GM21381 (cell line): ENCODE data around the gene BIRC7.

Experiments
- ATAC-seq: cut with Tn5 transposase; IDR thresholded peaks from one replicate; pipeline ENCODE4 v1.9.1; 2021; ENCODE audit warnings: mild to moderate bottlenecking, moderate library complexity; ENCODE audit not compliant: unreplicated experiment

Gene BIRC7

GRCh38 chr20:63280371-63280770 is 44.7 kb downstream of the BIRC7 start:
- ATAC-seq: no peak

DNA sequence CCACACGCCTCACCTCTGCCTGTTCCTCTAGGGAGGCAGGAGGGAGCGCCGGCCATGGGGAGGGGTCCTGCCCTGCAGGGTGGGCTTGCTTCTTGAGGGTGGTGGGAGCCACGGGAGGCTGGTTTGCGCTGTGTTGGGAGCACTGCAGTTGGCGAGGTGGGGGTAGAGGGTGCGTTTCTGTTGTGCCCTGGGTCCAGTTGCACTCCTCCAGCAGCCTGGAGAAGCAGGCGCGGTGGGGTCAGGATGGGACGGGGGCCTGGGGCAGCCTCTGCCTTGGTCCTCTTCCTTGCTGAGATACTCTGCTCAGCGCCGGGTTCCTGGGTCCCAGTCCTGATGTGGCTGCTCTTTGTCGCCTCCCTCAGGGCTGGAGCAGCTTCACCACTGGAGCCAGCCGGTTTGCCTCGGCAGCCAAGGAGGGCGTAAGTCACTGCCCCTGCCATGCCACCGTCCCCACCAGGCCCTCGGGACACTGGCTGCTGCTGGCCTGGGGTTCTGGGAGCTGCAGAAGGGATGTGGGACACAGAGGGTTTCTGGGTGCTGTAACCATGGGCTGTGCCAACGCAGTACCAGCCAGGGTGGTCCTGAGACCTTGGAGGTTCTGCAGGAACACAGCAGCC is 45.3 kb downstream of the BIRC7 start:
- ATAC-seq: no peak

GRCh38 chr20:63281742-63282665 is 46.3 kb downstream of the BIRC7 start:
- no peak for ATAC-seq

DNA sequence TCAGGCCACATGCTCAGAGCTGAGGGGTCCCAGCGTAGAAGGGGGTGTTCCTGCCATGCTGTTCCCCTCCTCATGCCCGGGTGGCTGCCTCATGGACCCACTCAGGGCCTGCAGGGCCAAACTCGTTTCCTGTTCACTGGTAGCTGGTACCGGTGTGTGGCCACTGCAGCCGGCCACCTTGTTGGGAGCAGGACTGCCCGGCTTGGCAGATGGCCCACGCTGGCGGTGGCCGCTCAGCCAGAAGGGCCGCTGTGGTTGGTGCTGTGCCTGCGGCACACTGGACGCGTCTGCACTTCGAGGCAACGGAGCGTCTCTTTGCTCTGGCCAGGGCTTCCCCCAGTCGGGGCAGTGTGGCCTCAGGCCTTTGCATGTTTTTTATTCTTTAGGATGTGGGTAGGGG is 47.2 kb downstream of the BIRC7 start:
- no peak for ATAC-seq

GRCh38 chr20:63283397-63284082 is 47.8 kb downstream of the BIRC7 start:
- ATAC-seq: no peak

DNA sequence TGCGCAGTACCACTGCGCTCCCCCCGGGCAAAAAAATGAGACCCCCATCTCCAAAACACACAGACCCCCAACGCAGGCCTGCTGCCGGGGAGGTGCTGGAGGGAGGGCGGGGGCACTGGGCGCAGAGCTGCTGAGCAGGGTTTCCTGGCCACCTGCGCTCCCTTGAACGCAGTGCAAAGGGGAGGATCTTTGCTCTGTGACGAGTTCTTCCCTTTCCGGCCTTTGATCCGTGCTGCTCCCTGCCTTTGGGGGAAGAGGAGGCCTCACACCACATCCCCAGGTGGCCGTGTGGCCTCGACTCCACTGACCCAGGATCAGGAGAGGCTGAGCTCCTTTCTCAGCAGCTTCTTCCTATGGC is 48.4 kb downstream of the BIRC7 start:
- no peak for ATAC-seq

- no peak for ATAC-seq
Measured at GRCh38 chr20:63284544-63284949, 48.8 kb downstream of the BIRC7 start.

GRCh38 chr20:63284981-63285524 is 49.3 kb downstream of the BIRC7 start:
- ATAC-seq: no peak

- no peak for ATAC-seq
Measured at GRCh38 chr20:63285636-63286615, 50.2 kb downstream of the BIRC7 start.

- ATAC-seq: no peak
Measured at GRCh38 chr20:63286781-63287696, 51.3 kb downstream of the BIRC7 start.

DNA sequence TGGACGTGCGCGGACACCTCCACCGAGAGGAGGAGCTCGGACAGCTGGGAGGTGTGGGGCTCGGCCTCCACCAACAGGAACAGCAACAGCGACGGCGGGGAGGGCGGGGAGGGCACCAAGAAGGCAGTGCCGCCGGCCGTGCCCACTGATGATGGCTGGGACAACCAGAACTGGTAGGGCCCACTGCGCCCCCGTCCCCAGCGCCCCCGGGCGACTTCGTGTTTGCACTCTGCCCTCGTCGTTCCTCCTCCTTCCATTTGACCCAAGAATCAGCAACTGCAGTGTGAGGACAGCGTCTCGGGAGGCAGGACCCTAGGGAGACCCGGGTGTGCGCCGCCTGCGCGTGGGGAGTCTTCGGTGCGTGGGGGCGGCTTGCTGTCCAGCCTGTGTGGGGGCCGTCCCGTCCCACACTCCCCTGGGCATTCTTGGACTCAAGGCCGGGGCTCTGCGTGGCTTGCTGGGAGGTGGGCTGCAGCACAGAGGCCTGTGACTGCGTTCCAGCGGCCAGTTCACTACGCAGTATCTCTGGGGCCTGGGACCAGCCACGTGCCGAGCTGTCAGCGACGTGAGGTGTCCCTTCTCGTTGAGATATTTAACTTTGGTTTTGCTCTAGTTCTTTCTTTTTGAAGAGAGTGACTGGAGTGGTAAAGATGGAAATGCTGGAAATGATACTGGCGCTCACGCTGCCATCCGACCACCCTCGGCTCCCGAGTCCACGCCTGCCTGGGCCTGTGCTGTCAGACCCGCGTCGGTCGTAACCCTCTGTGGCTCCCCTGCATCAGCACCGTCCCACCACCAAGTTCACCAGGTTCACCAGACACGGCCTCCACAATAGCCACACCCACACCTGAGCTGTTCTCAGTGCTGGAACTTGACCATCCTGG is 52.2 kb downstream of the BIRC7 start:
- no peak for ATAC-seq

GRCh38 chr20:63288581-63289251 is 53.0 kb downstream of the BIRC7 start:
- ATAC-seq: no peak

DNA sequence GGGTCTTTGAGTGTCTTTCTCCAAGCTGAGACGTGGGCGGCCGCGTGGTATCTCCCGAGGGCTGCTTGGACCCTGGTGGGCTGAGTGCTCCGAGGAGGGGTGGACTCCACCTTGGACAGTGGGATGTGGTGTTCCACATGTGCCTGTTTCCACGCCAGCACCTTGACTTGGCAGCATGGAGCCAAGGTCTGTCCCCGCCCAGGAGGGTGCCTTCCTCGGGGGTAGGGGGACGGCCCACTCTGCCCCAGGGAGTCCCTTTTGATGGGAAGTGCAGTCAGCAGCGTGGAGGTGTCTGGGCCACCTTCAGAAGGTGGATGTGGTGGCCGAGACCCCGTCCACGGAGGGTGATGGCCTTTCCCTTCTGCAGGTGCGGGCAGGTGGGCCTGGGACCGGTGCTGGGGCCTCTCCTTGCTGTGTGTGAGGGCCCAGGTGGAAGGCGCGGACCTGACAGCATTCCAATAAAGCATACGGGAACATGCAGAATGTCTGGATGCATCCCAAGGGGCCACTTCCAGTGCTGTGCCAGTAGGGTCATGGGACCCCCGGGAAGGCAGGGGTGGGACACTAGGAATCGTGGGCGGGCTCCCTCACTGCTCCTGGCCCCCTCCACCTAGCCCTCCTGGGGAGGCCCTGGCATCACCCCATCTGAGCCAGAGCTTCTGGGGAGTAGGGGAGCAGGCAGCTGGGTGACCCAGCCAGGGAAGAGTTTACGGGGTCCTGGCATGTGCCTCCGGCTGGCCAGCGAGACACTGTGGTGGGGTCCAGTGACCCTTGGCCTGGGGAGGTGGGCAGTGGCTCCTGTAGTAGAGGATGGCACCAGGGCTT is 53.8 kb downstream of the BIRC7 start:
- no peak for ATAC-seq
